Erythroblast (primary cell): ENCODE results near the gene TAX1BP3.
A peak's percentile ranks its signal among the peaks of the same experiment; 100 is the strongest.
"Not testable (repeated sequence)": the region's sequence is repeated elsewhere in the genome, so short reads cannot be mapped to it uniquely, and the experiment has no call there.

Source experiments
- DNase-seq, 2 experiments: peaks; one replicate each; lab custom pipeline; 2025; lab: John Stamatoyannopoulos, UW
- GATA1 ChIP-seq: IDR thresholded peaks from 2 replicates; pipeline ENCODE4 v1.6.1; 2011; ENCODE audit warnings: low read depth, mild to moderate bottlenecking, control low read depth, low read length, moderate library complexity
- POLR2A ChIP-seq: IDR thresholded peaks from 2 replicates; pipeline ENCODE4 v1.6.1; 2011; ENCODE audit warnings: mild to moderate bottlenecking, low read length

TAX1BP3 gene

GRCh38 chr17:3668279-3669084 lies at the start of gene TAX1BP3, which contains the start of gene EMC6:
TSS of gene TAX1BP3 (minus strand) at chr17:3668578. CDS start at chr17:3668526, 52 bp downstream.
TSS of gene EMC6 (plus strand) at chr17:3668812. CDS start at chr17:3669147, 335 bp downstream.
- peak; percentile 97 to 99 for DNase-seq
- TF ChIP-seq GATA1: no peak
- peak; percentile 83 for TF ChIP-seq POLR2A

- TF ChIP-seq POLR2A (no peak), GATA1 (no peak)
- no peak for DNase-seq
These were observed 46.9 kb upstream of the TAX1BP3 start for GRCh38 chr17:3715296-3715695.

- no peak for TF ChIP-seq GATA1
- no peak for TF ChIP-seq POLR2A
- peak in 1 of 2 experiments; percentile 42 for DNase-seq
These were observed 44.6 kb upstream of the TAX1BP3 start for GRCh38 chr17:3712811-3713463.

GRCh38 chr17:3710951-3711383 lies 42.6 kb upstream of the TAX1BP3 start:
- TF ChIP-seq GATA1 (no peak), POLR2A (no peak)
- DNase-seq: no peak

GRCh38 chr17:3708366-3708765 lies 40.0 kb upstream of the TAX1BP3 start:
- TF ChIP-seq POLR2A (no peak), GATA1 (no peak)
- DNase-seq: no peak

GRCh38 chr17:3705718-3705984 lies 37.3 kb upstream of the TAX1BP3 start:
- DNase-seq: not testable (repeated sequence)

GRCh38 chr17:3704931-3705717 lies 36.7 kb upstream of the TAX1BP3 start:
- DNase-seq: no peak
- TF ChIP-seq POLR2A: no peak
- TF ChIP-seq GATA1: no peak

- not testable (repeated sequence) for DNase-seq
These were observed 33.7 kb upstream of the TAX1BP3 start for GRCh38 chr17:3702041-3702539.

- no peak for TF ChIP-seq GATA1
- no peak for TF ChIP-seq POLR2A
- DNase-seq: no peak
These were observed 31.6 kb upstream of the TAX1BP3 start for GRCh38 chr17:3699951-3700350.

- TF ChIP-seq GATA1 (no peak), POLR2A (no peak)
- DNase-seq: no peak
These were observed 29.8 kb upstream of the TAX1BP3 start for GRCh38 chr17:3698139-3698538.

- TF ChIP-seq POLR2A (no peak), GATA1 (no peak)
- no peak for DNase-seq
These were observed 28.7 kb upstream of the TAX1BP3 start for GRCh38 chr17:3697103-3697476.

GRCh38 chr17:3695723-3696411 lies 27.5 kb upstream of the TAX1BP3 start, which contains the start of gene P2RX5:
TSS of gene P2RX5 (minus strand) at chr17:3696155. CDS start at chr17:3696005, 150 bp downstream.
- TF ChIP-seq GATA1 (no peak), POLR2A (no peak)
- DNase-seq: peak in 1 of 2 experiments; percentile 26

GRCh38 chr17:3695129-3695722 lies 26.8 kb upstream of the TAX1BP3 start:
- DNase-seq: no peak
- TF ChIP-seq POLR2A (no peak), GATA1 (no peak)
